Measurements from ENCODE around the gene LAMTOR4. TPM values are rescaled to one million over a fixed set of nuclear protein-coding genes. Genes with fewer than 3 reads are reported as not detected.
A peak's percentile ranks its signal among the peaks of the same experiment; 100 is the strongest.

Gene LAMTOR4
- total RNA-seq, 4 donors from 2014 or later = 601 to 803 (median 717) TPM

GRCh38 chr7:100109521-100110163, 39.1 kb upstream of the LAMTOR4 start:
- 81 to 88% methylated on average over 12 of the region's 12 CpGs for WGBS, 2 donors
- intact Hi-C loops (cut with DNase I; ENCODE audit: low total_unique reads) = no loop called here
- TF ChIP-seq POLR2A (IDR thresholded peaks at IDR 0.05) (no peak), CTCF (IDR thresholded peaks at IDR 0.05) (no peak)
- no peak overlapping the region for H3K4me3 ChIP-seq (ENCODE audit: low read depth, poor library complexity, severe bottlenecking)
- no peak for DNase-seq (ENCODE audit: low spot score in 2 of 2)

- TF ChIP-seq POLR2A (IDR thresholded peaks at IDR 0.05) (no peak), CTCF (IDR thresholded peaks at IDR 0.05) (no peak)
- intact Hi-C loops (cut with DNase I; ENCODE audit: low total_unique reads) = no loop called here
- 88 to 92% methylated on average over 7 of the region's 7 CpGs for WGBS, 2 donors
- no peak for DNase-seq (ENCODE audit: low spot score in 2 of 2)
- no peak overlapping the region for H3K4me3 ChIP-seq (ENCODE audit: low read depth, poor library complexity, severe bottlenecking)
Measured at GRCh38 chr7:100111156-100111555, 37.6 kb upstream of the LAMTOR4 start.

- no peak for DNase-seq (ENCODE audit: low spot score in 2 of 2)
- TF ChIP-seq POLR2A (IDR thresholded peaks at IDR 0.05) = no peak
- no peak for TF ChIP-seq CTCF (IDR thresholded peaks at IDR 0.05)
- no peak overlapping the region for H3K4me3 ChIP-seq (ENCODE audit: low read depth, poor library complexity, severe bottlenecking)
- WGBS, 2 donors = 92% methylated on average over 11 to 12 of the region's 13 CpGs
- intact Hi-C loops (cut with DNase I; ENCODE audit: low total_unique reads) = no loop called here
Measured at GRCh38 chr7:100111914-100112313, 36.8 kb upstream of the LAMTOR4 start.

- TF ChIP-seq POLR2A (IDR thresholded peaks at IDR 0.05) = no peak
- no peak for TF ChIP-seq CTCF (IDR thresholded peaks at IDR 0.05)
- intact Hi-C loops (cut with DNase I; ENCODE audit: low total_unique reads) = no loop called here
- no peak overlapping the region for H3K4me3 ChIP-seq (ENCODE audit: low read depth, poor library complexity, severe bottlenecking)
- WGBS, 2 donors = 84 to 92% methylated on average over 7 of the region's 7 CpGs
- DNase-seq (ENCODE audit: low spot score in 2 of 2) = no peak
Measured at GRCh38 chr7:100115026-100115425, 33.7 kb upstream of the LAMTOR4 start.

GRCh38 chr7:100118388-100119071, 30.2 kb upstream of the LAMTOR4 start:
- TF ChIP-seq CTCF (IDR thresholded peaks at IDR 0.05) = no peak
- TF ChIP-seq POLR2A (IDR thresholded peaks at IDR 0.05) = no peak
- intact Hi-C loops (cut with DNase I; ENCODE audit: low total_unique reads) = no loop called here
- no peak for DNase-seq (ENCODE audit: low spot score in 2 of 2)
- WGBS, 2 donors = 17 to 21% methylated on average over 18 of the region's 18 CpGs
- peak overlapping the region; percentile 72 for H3K4me3 ChIP-seq (ENCODE audit: low read depth, poor library complexity, severe bottlenecking)
